GM13977 (cell line): ENCODE data around the gene TRAPPC3L.

Source experiments
- DNase-seq: peaks from one replicate; pipeline ENCODE4 v3.0.0; 2012; ENCODE audit warnings: low spot score
- CTCF ChIP-seq: IDR thresholded peaks from 2 replicates; pipeline ENCODE4 v1.5.1; 2012; ENCODE audit warnings: mild to moderate bottlenecking, control low read depth; ENCODE audit not compliant: insufficient read depth; ENCODE audit errors: extremely low read depth, missing control alignments
- in situ Hi-C: fragments of 300-500 bp; cut with MboI; formaldehyde crosslinking; loops from one replicate; pipeline ENCODE4 v1.12.0; 2022; ENCODE audit warnings: low sequenced_read_pairs, low pct_unique_long_range_greater_than_20kb, mixed read lengths, inconsistent platforms; ENCODE audit not compliant: unreplicated experiment

The TRAPPC3L gene

GRCh38 chr6:116533233-116533957 lies 12.1 kb downstream of the TRAPPC3L start:
- in situ Hi-C loops = loop anchor here (10.0 kb wide), 1 partner anchor 249 kb away; no protein-coding TSS in a partner anchor
- no peak for TF ChIP-seq CTCF
- no peak for DNase-seq

GRCh38 chr6:116531675-116532570 lies 13.6 kb downstream of the TRAPPC3L start:
- peak; percentile 71 for TF ChIP-seq CTCF
- peak; percentile 63 for DNase-seq
- in situ Hi-C loops = loop anchor here (10.0 kb wide), 1 partner anchor 247 kb away; no protein-coding TSS in a partner anchor

GRCh38 chr6:116530436-116530835 lies 15.0 kb downstream of the TRAPPC3L start:
- no peak for DNase-seq
- no peak for TF ChIP-seq CTCF
- in situ Hi-C loops = loop anchor here (10.0 kb wide), 1 partner anchor 246 kb away; no protein-coding TSS in a partner anchor

DNA sequence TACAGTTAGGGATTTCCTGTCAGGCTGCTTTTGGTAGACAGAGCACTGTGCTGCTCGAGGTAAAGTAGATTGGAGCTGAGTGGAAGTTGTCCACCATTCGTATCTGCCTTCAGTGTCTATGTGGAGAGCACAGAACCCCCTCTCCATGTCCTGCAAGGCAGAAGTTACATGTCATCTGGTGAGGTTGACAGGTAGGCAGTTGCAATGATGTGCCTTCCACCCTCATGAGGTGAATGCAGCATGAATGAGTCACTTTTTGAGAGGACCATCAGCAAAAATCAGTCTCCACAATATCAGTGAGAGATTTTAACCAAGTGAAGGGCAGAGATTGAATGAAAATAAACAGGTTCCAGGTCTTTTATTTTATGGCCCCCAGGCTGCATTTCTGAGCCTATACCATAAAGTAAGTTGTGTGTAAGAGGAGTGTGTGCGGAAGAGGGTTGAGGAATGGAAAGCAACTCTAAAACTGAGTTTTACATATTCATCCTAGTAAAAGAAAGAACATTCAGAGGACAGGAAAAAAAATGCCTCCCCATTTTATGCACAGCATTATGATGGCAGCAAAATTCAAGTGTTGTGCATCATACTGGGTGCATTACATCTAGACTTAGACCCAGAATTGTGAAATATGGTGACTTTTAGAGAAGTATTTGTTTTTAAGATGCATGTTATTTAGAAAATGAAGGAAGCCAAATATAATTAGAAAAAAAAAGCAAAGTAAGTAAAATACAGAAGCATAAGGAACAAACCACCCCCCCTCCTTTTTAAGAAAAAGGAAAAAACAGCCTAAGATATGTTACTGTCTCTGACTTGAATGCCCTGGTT lies 15.8 kb downstream of the TRAPPC3L start:
- in situ Hi-C loops = loop anchor here (10.0 kb wide), 1 partner anchor 245 kb away; no protein-coding TSS in a partner anchor
- DNase-seq = no peak
- no peak for TF ChIP-seq CTCF

- DNase-seq = no peak
- TF ChIP-seq CTCF = no peak
- in situ Hi-C loops = no loop called here
Observed at GRCh38 chr6:116528780-116529179, 16.7 kb downstream of the TRAPPC3L start.

DNA sequence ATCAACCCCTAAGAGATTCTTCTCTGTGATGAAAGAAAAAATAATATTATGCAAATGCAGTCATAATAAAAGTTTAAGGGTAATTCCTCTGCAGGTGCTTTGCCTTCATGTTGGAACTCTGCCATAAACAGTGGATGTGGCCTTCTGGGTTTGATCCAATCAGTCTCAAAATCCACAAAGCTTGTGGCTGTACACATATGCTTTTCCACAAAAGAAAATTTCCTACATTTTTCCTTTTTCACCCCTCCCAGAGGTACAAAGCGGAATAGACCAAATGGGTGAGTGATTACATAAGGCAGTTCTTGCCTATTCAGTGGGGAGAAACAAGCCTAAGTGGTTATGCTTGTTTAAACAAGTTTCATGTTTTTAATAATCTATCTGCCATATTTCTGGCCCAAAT lies 17.4 kb downstream of the TRAPPC3L start:
- TF ChIP-seq CTCF = no peak
- in situ Hi-C loops = no loop called here
- no peak for DNase-seq
